Colon (tissue), 2 donors: Measurements from ENCODE around the gene SETD2.
"Not testable (repeated sequence)": the region's sequence is repeated elsewhere in the genome, so short reads cannot be mapped to it uniquely, and the experiment has no call there.

Experiments used
- FAIRE-seq: peaks from 2 replicates; lab custom pipeline; 2012; peaks lifted over from hg19 to GRCh38; lab: Jason Lieb, UNC
- donor health status: control.
- donor health status: control.

The SETD2 gene, protein sequence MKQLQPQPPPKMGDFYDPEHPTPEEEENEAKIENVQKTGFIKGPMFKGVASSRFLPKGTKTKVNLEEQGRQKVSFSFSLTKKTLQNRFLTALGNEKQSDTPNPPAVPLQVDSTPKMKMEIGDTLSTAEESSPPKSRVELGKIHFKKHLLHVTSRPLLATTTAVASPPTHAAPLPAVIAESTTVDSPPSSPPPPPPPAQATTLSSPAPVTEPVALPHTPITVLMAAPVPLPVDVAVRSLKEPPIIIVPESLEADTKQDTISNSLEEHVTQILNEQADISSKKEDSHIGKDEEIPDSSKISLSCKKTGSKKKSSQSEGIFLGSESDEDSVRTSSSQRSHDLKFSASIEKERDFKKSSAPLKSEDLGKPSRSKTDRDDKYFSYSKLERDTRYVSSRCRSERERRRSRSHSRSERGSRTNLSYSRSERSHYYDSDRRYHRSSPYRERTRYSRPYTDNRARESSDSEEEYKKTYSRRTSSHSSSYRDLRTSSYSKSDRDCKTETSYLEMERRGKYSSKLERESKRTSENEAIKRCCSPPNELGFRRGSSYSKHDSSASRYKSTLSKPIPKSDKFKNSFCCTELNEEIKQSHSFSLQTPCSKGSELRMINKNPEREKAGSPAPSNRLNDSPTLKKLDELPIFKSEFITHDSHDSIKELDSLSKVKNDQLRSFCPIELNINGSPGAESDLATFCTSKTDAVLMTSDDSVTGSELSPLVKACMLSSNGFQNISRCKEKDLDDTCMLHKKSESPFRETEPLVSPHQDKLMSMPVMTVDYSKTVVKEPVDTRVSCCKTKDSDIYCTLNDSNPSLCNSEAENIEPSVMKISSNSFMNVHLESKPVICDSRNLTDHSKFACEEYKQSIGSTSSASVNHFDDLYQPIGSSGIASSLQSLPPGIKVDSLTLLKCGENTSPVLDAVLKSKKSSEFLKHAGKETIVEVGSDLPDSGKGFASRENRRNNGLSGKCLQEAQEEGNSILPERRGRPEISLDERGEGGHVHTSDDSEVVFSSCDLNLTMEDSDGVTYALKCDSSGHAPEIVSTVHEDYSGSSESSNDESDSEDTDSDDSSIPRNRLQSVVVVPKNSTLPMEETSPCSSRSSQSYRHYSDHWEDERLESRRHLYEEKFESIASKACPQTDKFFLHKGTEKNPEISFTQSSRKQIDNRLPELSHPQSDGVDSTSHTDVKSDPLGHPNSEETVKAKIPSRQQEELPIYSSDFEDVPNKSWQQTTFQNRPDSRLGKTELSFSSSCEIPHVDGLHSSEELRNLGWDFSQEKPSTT (N-terminal part only)

DNA sequence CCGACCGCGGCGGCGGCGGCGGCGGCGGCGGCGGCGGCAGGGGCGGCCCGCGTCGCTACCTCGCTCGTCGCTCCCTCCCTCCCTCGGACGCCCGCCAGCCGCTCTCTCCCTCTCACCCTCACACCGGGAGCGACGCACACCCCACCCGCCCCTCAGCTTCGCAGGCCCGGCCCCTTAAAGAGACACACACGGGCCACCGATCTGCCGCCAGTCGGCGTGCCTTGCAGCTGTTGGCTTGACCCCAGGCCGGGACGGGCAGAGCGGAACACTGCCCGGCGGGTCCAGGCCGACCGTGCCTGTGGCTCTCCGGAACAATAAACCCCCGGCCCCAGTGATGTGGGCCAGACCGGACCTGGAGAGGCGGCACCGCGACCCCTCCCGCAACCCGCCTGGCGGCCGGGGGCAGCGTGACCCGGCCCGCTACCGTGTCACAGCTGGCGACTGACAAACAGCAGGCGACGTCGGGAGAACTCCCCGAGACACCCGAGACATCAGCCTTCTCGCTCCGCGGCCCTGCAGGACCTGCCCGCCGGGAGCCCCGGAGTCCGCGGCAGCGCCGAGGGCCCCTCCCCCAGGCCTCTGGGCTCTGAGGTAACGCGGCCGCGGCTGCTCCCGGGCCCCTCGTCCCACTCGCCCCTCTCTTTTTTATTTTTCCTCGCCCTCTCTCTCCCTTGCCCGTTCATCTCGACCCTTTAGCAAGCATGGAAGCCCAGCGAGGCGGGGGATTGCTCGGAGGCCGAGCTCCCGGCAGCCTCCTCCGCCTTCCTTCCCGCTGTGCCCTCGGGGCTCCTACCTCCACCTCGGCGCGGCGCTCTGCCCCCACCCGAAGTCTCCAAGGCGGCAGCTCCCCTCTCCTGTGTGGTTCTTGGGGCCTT lies at the start of gene SETD2:
Gene SETD2, minus strand, starts transcription at position 107 of the 875 bp plus-strand sequence. CDS start 189 bp downstream, outside the sequence.
- FAIRE-seq, result no peak

DNA sequence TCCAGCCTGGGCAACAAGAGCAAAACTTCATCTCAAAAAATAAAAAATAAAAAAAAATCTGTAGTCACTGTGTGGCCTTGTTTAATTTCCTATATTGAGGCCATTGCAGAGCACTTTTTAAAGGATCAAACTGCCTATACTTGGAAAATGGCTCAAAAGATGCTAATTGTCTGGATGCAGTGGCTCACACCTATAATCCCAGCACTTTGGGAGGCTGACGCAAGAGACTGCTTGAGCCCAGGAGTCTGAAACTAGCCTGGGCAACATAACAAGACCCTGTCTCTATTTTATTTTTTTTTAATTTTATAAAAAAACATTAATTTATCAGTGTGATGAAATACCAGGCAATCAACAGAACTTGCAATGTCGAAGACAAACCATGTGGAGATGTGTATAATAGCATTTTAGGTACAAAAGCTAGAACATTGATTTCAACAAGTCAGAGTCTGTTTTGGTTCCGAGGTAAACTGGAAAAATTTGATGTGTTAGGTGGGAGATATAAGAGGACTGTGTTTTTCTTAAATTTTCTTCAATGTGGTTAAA lies 47.0 kb upstream of the SETD2 start:
- no peak for FAIRE-seq

DNA sequence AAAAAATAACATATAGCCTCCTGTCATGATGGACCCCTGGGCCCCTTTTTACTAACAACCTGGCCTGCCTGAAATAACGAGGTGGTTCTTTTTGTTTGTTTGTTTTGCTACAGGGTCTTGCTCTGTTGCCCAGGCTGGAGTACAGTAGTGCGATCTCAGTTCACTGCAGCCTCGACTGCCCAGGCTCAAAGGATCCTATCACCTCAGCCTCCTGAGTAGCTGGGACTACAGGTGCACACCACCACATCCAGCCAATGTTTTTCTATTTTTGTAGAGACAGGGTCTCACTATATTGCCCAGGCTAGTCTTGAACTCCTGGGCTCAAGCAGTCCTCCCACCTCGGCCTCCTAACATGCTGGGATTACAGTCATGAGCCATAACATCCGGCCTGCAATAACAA lies 42.1 kb upstream of the SETD2 start:
- not testable (repeated sequence) for FAIRE-seq

DNA sequence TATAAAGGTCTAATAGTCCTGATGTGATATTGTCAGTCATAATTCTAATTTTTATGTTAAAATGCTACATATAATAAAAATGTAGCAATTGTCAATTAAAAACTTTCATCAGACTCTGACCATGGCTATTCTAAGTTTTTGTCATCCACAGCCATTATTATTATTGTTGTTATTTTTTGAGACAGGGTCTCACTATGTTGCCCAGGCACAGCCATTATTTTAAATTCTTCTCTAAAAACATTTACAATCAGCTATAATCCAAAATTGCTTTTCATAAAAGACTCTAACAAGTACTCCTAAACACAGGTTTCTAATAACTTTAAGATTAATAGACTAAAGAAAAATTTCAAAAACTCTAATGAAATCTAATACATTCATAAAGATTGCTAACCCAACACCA lies 41.0 kb upstream of the SETD2 start:
- FAIRE-seq, result no peak

DNA sequence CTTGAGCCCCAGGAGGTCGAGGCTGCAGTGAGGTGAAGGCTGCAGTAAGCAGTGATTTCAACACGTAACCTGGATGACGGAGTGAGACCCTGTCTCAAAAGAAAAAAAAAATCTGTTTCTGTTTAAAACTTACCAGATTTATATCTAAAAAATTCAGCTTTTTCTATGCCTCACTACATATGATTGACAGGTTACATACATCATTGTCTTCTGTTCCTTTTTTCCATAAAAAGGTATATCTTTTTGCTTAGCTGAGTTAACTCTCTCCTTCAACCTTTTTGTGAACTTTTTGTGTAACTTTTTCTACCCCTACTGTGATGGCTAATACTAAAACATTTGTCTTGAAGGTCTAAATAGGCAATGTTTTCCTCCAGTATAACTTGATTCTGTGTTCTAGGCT lies 38.6 kb upstream of the SETD2 start:
- FAIRE-seq, result no peak

DNA sequence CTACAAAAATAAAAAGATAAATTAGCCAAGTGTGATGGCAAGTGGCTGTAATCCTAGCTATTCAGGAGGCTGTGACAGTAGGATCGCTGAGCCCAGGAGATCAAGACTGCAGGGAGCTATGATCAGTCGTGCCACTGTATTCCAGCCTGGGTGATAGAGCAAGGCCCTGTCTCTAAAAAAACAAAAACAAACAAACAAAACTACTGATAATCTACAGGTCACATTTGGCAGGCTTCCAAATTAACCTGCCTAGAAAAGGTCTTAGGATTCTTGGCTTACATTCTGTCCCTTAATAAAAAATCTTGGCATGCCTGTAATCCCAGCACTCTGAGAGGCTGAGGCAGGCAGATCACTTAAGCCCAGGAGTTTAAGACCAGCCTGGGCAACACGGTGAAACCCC lies 33.4 kb upstream of the SETD2 start:
- FAIRE-seq, result no peak

DNA sequence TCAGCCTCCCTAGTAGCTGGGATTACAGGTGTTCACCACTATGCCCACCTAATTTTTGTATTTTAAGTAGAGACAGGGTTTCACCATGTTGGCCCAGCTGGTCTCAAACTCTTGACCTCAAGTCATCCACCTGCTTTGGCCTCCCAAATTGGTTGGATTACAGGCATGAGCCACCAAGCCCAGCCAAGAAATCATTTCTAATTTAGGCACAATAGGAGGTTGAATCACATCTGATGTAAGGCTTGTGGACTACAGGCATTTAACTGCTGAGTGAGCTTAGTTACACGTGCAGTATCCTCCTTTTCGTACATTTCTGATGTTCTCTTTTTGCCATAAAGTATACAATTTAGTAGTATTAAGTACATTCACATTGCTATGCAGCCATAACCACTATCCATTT lies 31.1 kb upstream of the SETD2 start:
- FAIRE-seq, result no peak

DNA sequence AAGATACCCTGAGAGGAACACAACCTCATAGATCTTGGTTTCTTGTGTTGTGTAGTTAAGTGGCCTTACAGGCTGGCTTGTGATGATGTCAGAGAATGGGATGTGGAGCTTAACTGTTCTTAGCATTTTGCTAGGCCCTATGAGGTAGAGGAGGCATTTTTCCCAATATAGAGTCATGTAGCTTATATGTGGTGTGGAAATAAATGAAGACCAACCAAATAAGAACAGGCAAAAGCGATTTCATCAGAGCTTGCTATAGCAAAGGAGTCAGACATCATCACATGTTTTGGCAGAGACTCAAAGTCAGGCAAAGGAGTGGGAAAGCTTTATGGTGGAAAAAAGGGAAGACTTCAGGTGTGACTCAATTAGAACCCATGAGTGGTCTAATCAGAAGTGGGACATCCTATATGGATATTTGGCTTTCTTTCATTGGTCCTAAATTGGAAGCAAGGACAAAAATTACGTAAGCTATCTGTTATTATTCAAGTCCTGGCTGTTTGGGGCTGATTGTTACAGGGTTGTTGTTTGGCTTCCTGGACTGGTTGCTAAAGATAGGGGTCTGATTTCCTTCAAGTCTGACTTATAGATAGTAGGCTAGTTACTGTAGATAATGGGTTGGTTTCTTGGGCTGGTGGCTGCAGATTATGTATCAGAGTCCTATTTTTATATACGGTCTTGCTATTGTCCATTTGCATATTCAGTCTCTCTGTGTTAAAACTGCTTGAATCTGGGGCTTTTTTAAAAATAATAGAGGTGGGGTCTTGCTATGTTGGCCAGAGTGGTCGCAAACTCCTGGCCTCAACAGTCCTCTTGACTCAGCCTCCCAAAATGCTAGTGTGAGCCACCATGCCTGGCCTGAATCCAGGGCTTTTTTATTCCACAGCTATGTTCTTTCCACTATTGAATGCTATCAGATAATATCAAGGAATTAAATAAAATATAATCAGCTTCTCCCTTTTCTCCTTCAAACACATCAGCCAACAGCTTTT lies 30.3 kb upstream of the SETD2 start:
- no peak for FAIRE-seq

DNA sequence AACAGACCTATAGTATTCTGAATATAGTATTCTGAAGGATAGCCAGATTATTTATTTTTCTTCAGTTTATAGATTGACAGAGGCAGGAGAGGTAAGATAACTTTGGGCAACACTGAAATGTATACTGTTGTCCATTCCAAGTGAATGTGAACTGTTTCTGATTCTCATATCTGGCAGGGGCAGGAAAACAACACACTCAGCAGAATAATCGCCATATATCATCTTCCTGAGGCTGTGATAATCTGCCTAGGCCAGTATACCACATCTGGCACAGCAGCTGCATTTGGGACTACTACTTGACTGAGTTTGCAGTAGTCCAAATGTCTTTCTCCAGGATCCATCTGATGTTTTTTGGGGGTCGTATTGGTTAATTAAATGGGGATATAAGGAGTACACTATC lies 22.4 kb upstream of the SETD2 start:
- no peak for FAIRE-seq

DNA sequence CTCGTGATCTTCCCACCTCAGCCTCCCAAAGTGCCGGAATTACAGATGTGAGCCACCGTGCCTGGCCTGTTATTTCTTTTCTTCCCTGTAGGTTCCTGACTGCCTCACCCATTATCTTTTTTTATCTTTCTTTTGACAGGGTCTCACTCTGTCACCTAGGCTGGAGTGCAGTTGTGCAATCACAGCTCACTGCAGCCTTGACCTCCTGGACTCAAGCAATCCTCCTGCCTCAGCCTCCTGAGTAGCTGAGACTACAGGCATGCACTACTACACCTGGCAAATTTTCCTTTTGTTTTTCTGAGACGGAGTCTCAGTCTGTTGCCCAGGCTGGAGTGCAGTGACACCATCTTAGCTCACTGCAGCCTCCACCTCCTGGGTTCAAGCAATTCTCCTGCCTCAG lies 17.8 kb upstream of the SETD2 start:
- FAIRE-seq, result not testable (repeated sequence)

DNA sequence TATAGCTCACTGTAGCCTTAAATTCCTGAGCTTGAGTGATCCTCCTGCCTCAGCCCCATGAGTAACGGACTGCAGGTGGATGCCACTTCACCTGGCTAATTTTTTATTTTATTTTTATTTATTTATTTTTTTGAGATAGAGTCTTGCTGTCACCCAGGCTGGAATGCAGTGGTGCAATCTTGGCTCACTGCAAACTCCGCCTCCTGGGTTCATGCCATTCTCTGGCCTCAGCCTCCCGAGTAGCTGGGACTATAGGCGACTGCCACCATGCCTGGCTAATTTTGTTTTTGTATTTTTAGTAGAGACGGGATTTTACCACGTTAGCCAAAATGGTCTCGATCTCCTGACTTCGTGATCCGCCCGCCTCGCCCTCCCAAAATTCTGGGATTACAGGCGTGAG lies 16.1 kb upstream of the SETD2 start:
- not testable (repeated sequence) for FAIRE-seq

DNA sequence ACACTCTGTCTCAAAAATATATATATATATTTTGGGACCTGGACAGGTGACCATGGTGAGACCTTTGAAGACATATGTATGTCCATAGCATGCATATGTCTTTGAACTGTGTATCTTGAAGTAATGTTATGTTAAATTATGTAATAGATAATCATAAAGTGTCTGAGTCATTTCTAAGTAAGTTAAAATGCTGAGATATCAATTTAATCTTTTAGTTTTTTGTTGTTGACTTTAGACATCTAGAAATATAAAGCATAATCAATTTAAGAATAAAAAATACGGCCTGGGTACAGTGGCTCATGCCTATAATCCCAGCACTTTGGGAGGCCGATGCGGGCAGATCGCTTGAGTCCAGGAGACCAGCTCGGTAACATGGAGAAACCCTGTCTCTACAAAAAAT lies 12.7 kb upstream of the SETD2 start:
- FAIRE-seq, result no peak

DNA sequence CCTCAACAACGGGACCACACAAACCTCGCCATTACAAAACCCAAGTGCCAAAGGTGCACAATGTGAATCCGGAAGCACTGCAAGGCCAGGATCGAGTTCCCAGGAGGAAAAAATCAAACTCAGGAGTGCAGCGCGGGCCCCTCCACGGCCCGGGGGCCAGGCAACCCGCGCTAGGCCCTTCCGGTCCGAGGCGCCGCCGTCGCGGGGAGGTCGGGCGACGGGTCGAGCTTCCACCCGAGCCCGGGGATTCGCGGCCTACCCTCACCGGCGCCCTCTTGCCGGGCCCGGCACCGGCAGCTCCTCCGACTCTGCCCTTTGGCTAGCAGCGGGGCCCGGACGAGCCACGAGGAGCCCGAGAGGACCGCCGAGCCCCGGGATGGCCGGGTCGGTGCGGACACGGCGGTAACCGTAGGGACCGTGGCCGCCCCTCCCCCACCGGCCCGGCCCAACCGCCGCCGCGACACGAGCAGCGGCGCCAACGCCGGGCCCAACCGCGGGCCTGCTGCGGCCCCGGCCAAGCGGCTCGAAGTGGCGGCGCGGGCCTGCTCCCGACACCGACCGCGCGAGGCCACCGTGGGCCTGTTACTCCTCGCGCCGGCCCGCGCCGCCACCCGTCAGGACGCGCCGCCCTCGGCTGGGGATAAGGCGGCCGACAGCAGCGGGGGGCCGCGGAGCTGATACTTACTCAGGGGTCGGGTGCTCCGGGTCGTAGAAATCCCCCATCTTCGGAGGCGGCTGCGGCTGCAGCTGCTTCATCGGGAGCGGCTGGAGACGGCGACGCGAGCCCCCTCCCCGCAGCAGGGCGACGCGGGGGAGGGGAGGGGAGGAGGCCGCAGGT lies 525 bp downstream of the SETD2 start:
- FAIRE-seq, result no peak

DNA sequence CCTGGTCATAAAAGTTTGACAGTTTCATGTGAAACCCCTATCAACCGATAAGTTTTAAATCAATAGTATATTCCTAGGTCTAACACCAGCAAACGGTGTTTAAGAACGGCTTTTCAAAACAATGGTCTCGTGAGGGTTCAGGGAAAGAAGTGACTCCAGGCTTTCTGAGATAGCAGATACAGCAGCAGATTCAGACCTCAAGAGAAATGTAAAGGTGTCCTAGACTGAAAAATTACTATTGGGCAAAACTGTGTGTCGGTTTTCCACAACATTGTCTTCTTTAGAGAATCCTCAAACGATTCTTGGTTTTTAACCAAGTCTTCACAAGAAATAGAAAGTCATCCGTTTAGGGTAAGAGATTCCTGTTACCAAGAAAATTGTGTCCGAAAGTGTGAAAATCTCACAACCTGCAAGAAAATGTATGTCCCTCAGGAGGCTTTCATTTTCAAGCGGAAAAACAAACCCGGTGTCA lies 1.2 kb downstream of the SETD2 start:
- no peak for FAIRE-seq

DNA sequence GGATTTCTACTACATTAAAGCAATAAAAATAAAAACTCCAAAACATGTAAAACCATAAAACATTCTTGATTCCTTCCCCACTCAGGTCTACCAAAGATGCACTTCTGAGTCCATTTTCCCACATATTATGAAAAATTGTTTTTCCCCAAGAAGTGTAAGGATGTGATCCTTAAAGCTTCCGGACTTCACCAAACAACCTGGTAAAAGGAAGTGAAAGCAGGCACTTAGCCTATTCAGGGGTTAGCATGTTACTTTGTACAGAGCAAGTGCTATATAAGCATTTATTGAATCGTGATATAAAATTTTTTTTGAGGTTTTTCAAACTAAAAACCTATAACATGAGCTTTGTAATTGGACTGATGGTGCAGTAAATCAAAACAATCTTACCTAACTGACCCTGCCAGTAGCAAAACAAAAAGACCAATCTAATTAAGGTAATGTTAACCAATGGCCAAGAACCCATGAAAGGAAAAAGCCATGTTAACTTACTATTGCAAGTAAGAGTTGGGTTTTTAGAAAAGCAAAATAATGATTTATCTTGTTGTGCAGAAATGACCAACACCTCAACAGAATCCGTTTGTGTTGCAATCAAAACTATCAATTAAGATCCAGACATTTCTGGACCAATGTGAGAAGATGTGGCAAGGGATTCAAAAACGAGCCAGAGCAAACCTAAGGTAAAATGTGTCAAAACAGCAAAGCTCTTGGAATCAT lies 1.8 kb downstream of the SETD2 start:
- FAIRE-seq, result no peak

DNA sequence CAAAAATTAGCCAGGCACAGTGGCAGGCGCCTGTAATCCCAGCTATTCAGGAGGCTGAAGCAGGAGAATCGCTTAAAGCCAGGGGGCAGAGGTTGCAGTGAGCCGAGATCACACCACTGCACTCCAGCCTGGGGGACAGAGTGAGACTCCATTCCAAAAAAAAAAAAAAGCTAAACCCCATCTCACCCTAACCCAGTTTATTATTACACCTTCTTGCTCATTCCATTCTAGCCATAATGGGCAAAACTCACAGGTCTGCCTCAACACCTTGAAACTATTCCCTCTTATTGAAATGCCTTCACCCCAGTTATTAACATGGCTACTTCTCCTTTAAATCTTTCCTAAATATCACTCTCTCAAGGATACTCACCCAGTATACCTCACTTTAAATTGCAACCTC lies 4.1 kb downstream of the SETD2 start:
- FAIRE-seq, result no peak

DNA sequence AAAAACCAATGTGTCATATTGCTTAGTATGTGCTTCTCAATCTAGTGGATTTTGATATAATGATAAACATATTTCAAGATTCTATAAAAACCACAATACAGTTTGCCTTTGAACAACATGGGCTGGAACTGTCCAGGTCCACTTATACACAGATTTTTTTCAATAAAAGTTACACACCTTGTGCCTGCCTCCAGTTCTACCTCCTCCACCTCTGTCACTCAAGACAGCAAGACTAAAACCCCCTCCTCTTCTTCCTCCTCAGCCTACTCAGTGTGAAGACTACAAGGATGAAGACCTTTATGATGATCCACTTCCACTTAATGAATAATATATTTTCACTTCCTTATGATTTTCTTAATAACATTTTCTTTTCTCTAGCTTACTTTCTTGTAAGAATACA lies 5.7 kb downstream of the SETD2 start:
- FAIRE-seq, result no peak

DNA sequence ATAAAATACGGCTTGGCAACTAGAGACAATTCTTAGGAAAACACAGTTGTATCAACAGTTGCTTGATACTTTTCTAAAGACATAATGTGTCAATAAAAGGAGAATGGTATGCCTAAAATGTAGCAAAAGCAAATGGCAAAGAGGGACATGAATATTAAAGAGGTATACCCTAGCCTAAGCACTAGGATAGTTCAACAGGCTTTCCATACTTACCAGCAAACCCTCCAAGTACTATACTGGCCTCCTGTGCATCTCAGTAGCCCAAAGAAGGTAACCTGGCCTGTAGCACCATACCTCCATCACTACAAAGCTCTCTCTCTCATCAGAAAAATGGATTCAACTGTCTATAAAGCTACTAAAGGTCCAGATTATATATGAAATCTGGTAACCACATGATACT lies 7.5 kb downstream of the SETD2 start:
- FAIRE-seq, result no peak
